Colonic mucosa (tissue), 4 donors: Measurements from ENCODE around the gene EHD2. TPM values are rescaled to one million over a fixed set of nuclear protein-coding genes. Genes with fewer than 3 reads are reported as not detected.

Source experiments
- DNase-seq: peaks from one replicate; pipeline ENCODE4 v3.0.0-alpha.2; 2020
- H3K27ac ChIP-seq: fragments of 200-600 bp; one replicate; pipeline ENCODE4 v1.8.0; 2021
- H3K27me3 ChIP-seq: fragments of 200-600 bp; one replicate; pipeline ENCODE4 v1.8.0; 2021
- H3K36me3 ChIP-seq: fragments of 200-600 bp; one replicate; pipeline ENCODE4 v1.8.0; 2021
- H3K4me1 ChIP-seq: fragments of 200-600 bp; one replicate; pipeline ENCODE4 v1.8.0; 2021; ENCODE audit warnings: mild to moderate bottlenecking
- H3K4me3 ChIP-seq: fragments of 200-600 bp; one replicate; pipeline ENCODE4 v1.8.0; 2021
- H3K9ac ChIP-seq, 2 donors: one replicate each; pipeline ENCODE4 v1.7.0; 2013; ENCODE audit warnings: control low read depth in 2 of 2, low read depth in 2 of 2, low read length in 2 of 2
- H3K9me3 ChIP-seq: fragments of 200-600 bp; one replicate; pipeline ENCODE4 v1.8.0; 2021
- CTCF ChIP-seq: fragments of 200-600 bp; IDR thresholded peaks from one replicate; pipeline ENCODE4 v1.8.0; 2022; ENCODE audit warnings: antibody characterized with exemption, mild to moderate bottlenecking
- intact Hi-C: fragments of 100-400 bp; cut with DNase I; formaldehyde crosslinking; loops from one replicate; pipeline ENCODE4 v1.14.1; 2022
- total RNA-seq, 2 donors: library from RNA; stranded (reverse); fragmentation: NEBNext Ultra II Directional in 1 of 2; extraction: Animal tissue kit (Norgen Biotek cat#: 25700) in 1 of 2; gene quantifications; one replicate each; pipeline ENCODE4 v1.2.1, GENCODE V29; 2021
- donor health status: healthy.
- donor health status: DM: no; HTN: no; CAD: no.
- donor health status: DM: no; HTN: no; CAD: no.

The EHD2 gene
- total RNA-seq, 2 donors from 2014 or later, result 10.9 to 33.7 TPM

- no peak overlapping the region for H3K4me3 ChIP-seq
- no peaks in the 10 kb centered on the region for H3K4me1 ChIP-seq
- no peaks in the 10 kb centered on the region for H3K9me3 ChIP-seq
- no peak for DNase-seq
- no peak overlapping the region for H3K27ac ChIP-seq
- H3K27me3 ChIP-seq, result no peaks in the 10 kb centered on the region
- no peaks in the 10 kb centered on the region for H3K36me3 ChIP-seq
- TF ChIP-seq CTCF, result no peak
- intact Hi-C loops, result no loop called here
- no peak overlapping the region for H3K9ac ChIP-seq
Observed at GRCh38 chr19:47792616-47793015, 79.4 kb downstream of the EHD2 start.

Other genes starting within 250 kb of the EHD2 start
- 1 to 10 TPM in 1 of 2 donors, under 1 TPM in 1; 0.74 to 2.3 TPM for gene SLC8A2, start 241.5 kb upstream of the EHD2 start, total RNA-seq
- gene KPTN, start 229.2 kb upstream of the EHD2 start, total RNA-seq, result 10 to 100 TPM in 1 of 2 donors, 1 to 10 TPM in 1; 8.6 to 13.3 TPM
- 100 to 1,000 TPM; 111 to 115 TPM for gene NAPA, start 198.4 kb upstream of the EHD2 start, total RNA-seq
- under 1 TPM; 0.10 to 0.21 TPM for gene ZNF541, start 140.3 kb upstream of the EHD2 start, total RNA-seq
- gene BICRA, start 104.3 kb upstream of the EHD2 start, total RNA-seq, result 10 to 100 TPM; 11.7 to 13.4 TPM
- 100 to 1,000 TPM; 145 to 257 TPM for gene NOP53, start 32.1 kb downstream of the EHD2 start, total RNA-seq
- 100 to 1,000 TPM; 280 to 519 TPM for gene SELENOW, start 65.3 kb downstream of the EHD2 start, total RNA-seq
- not detected for gene TPRX1, start 91.1 kb downstream of the EHD2 start, total RNA-seq
- not detected for gene CRX, start 108.5 kb downstream of the EHD2 start, total RNA-seq
- not detected for gene TPRX2, start 145.8 kb downstream of the EHD2 start, total RNA-seq
- gene SULT2A1, start 172.9 kb downstream of the EHD2 start, total RNA-seq, result 1 to 10 TPM in 1 of 2 donors, under 1 TPM in 1; 0.64 to 1.1 TPM